Effector CD8-positive, alpha-beta T cell (primary cell): ENCODE measurements around the gene ABAT.

Experiments
- DNase-seq: peaks from one replicate; lab custom pipeline; 2025; lab: John Stamatoyannopoulos, UW

ABAT gene

GRCh38 chr16:8717892-8718415 lies 43.5 kb downstream of the ABAT start:
- DNase-seq = no peak

DNA sequence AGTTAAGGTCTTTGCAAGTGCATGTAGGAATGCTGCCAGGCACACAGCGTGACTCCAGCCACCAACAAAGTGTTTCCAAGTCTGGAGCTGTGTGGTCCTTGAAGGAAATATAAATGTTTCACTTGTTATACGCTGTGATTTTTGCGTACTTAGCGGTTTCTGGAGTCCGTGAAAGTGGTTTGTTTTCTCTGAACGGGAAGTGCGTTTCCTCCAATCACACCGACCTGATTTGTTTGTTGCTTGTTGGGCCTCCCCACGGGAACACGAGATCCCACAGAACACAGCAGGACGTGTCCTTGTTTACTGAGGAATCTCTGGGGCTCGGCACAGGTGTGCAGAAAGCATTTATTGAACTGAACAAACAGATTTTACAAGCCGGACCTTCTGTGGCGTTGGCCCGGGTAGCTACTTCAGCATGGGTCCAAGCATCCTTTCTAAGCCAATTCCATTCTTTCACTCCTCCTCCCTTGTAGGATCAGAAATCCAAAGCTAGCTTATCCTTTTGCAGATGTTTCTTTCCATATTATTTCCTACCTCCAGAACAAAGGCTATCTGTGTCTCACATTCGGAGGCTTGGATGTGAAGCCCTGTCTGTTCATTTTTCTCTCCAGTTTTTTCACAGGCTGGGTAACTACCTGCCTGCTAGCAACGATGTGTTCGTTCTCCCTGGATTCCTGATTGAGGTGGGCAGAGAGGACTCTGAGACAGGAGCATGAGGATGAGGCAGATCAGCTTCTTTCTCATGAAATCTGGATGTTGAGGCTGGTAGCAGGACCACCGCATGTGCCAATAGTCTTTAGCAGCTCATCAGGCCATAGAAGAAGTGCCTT lies 44.6 kb downstream of the ABAT start:
- no peak for DNase-seq

DNA sequence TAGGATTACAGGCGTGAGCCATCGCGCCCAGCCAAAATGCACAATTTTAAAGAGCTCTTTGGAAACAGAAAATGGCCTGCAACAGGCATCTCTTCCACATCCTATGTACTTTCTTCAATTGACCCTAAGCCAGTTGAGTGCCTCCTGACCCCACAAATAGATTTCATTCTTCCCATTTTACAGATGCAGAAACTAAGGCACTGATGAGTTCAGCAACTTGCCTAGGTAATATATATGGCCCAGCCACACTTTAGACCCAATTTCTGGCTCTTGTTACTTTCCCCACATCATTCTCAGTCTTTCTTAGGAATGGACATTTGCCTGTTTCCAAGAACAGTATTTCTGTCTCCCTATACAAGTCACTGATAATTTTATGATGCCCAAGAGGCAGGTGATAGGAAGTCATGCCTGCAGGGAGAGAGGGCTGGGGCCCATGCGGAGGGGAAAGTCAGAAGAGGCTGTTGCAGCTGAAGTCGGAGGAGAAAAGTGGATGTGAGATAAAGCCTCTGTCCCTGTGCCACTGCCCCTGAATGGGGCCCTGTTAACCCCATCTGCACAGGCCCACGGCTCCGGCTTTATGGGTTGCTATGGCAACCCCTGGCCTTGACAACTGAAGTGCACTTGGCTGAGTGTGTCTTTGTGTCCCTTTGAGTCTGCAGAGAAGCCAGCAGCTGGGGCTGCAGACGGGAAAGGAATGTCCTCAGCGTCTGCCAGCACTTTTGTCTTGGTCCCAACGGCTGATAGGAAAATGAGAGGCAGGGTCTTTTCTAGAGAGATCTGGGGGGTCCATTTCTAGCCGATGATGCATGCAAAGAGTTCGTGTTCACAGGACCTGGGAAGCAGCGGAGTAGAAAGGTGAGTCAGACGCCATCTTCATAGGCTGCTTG lies 45.9 kb downstream of the ABAT start:
- no peak for DNase-seq

GRCh38 chr16:8720967-8721308 lies 46.5 kb downstream of the ABAT start:
- DNase-seq = no peak

GRCh38 chr16:8721336-8722024 lies 47.1 kb downstream of the ABAT start:
- DNase-seq = no peak

DNA sequence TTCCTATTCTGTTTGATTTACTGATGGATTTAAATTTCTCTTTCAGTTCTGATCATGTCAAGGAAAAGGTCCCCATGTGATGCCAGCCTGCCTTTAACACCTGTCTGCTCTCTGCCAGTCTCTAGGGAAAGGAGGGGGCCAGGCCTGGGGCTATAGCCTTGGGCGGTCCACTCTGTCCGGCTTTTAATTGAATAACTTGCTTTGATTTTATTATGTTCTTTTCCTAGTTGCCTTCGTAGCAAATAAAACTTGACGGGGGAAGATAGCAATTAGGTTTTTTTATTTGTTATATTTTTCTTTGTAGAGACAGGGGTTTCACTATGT lies 47.6 kb downstream of the ABAT start:
- no peak for DNase-seq

DNA sequence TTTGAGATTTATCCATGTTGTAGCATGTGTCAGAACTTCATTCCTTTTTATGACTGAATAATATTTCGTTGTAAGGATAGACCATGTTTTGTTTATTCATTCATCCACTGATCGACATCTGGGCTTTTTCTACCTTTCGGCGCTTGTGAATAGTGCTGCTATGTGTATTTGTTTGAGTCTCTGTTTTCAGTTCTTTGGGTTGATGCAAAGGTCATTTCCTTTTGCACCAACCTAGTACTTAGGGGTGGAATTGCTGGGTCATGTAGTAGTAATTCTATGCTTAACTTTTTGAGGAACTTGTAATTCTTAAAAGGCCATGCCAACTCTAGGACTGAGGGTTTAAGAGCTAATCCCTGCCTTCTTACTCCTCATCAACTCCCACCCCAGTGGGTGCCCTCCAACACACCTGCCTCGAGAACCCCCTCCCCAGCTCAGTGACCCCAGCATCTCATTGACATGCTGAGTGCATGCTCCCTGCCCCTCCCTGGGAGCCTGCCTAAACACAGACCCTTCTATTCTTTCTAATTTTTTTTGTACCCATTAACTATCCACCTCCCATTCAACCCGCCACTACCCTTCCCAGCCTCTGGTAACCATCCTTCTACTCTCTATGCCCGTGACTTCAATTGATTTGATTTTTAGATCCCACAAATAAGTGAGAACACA lies 51.2 kb downstream of the ABAT start:
- DNase-seq = no peak

GRCh38 chr16:8727131-8727806 lies 52.9 kb downstream of the ABAT start:
- DNase-seq = no peak

DNA sequence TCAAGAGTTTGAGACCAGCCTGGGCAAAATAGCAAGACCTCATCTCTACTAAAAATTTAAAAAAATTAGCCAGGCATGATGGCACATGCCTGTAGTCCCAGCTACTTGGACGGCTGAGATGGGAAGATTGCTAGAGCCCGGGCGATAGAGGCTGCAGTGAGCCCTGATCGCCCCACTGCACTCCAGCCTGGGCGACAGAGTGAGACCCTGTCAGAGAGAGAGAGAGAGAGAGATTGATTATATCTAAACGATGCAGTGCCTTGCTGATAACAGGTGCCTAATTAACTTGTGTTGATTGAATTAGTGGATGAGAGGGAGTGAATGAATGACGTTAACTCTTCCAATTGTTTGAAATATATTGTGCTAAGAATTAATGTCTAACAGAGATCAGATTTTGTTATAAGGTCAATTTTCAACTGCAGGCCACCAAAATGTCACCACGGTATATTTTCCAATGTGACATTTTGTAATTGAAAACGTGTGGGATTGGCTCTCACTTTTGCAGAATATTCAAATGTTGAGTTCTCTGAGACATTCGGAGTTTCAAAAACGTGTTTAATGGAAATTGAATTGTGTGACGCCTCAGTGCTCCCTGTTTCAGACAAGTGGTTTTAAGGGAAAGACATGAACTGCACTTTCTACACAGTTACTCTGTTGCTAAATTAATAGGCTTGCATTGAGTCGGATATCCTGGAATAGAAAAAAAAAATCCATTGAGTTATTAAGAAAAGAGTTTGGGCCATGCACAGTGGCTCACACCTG lies 53.6 kb downstream of the ABAT start:
- DNase-seq = no peak

- no peak for DNase-seq
Observed at GRCh38 chr16:8729779-8730334, 55.4 kb downstream of the ABAT start.

GRCh38 chr16:8730335-8730915 lies 56.0 kb downstream of the ABAT start:
- DNase-seq = no peak

DNA sequence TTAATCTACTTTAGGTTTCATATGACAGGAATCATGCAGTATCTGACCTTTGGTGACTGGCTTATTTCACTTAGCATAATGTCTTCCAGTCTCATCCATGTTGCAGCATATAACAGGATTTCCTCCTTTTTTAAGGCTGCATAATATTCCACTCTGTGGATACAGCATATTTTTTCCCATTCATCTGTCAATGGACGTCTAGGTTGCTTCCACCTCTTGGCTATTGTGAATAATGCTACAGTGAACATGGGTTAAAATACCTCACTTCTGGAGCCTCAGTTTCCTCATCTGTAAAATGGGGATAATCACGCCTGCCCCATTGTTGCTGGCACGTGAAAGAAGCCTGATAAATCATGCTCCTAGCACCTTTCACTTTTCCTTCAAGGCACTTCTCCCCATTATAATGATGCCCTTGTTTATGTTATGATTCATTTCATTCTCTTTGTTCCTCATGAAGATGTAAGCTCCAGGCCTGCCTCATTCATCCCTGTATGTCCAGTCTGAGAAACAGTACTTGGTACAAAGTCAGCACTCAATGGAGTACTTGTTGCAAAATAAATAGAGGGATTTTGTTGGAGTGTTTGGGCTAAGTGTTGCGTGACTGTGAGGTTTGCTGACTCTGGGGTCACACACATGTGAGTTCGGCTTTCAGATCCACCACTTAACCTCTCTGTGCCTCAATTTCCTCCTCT lies 59.6 kb downstream of the ABAT start:
- no peak for DNase-seq

- no peak for DNase-seq
Observed at GRCh38 chr16:8735574-8735973, 61.2 kb downstream of the ABAT start.

GRCh38 chr16:8736123-8736668 lies 61.8 kb downstream of the ABAT start:
- DNase-seq = no peak

GRCh38 chr16:8739151-8739550 lies 64.7 kb downstream of the ABAT start:
- no peak for DNase-seq

DNA sequence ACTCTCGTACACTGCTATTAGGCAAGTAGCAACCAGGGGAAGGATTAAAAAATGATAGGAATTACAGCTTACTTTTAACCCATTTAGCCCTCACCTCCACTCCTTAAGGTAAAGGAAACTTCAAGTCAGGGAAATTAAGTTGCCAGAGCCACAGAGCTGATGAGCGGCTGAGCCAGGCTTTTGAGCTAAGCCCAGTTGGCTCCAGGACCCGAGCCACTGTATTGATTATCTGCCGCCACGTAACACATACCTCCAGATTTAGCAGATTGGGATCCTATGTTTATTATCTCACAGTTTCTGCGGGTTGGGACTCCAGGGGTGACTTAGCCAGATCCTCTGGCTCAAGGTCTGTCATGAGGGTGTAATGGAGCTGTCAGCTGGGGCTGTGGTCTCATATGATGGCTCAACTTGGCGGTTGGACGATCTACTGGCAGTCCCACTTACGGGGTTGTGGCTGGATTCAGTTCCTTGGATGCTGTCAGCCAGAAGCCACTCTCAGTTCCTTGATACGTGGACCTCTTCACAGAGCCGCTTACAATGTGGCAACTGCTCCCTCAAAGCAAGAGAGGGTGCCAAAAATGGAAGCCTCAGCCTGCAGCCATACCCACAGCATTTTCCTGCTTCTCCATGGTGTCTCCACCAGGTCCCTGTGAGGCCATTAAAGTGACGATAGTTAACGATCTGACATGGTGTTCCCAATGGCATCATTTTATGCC lies 65.7 kb downstream of the ABAT start:
- DNase-seq = no peak

DNA sequence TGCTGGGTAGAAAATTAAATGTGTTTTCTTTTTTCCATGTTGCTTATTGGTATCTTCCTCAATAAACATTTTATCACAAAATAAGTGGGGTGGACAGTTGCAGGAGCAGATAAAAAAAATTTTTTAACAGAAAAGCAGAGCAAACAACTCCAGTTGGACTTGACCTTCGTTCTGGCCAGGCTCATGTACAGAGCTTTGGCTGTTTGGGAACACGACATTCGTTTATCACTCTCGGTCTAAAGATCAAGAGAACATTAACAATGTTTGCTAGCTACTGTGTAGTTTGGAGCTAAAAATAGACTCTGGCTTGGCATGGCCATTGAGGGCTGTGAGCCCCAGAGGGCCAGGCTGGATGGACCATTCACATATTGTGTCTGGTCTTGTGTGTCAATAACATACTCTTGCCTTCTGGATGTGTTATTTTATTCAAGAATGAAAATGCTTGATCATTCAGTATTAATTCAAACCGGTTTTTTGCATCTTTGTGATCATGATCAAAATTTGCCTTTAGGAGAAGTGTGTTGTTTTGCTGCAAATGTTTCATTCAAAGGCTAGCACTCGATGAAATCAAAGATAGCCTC lies 66.4 kb downstream of the ABAT start:
- DNase-seq = no peak

DNA sequence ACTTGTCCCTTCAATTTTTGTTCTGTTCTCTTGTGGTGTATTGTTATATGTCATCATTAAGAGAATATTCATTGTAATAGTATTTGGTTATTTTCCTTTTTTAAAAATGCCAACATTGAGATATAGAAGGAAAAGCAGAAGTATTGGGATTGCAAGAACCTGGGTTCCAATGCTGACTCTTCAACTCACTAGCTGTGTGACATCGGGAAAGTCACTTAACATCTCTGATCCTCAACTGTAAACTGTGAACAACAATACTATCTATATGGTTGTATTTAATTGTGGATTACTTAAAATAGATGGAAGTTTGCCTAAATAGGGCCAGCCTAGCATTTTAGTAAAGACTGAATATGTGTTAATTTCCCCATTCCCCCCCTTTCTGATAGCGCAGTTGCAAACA lies 67.2 kb downstream of the ABAT start:
- DNase-seq = no peak
